Ectodermal cell (in vitro differentiated cells): ENCODE results near the gene ELAVL1.

Experiments
- H3K27ac ChIP-seq: 2 replicates; pipeline ENCODE4 v1.7.0; 2013; ENCODE audit warnings: mild to moderate bottlenecking, low read depth, low read length; ENCODE audit not compliant: insufficient read depth, poor library complexity, severe bottlenecking
- H3K27me3 ChIP-seq: 2 replicates; pipeline ENCODE4 v1.7.0; 2013; ENCODE audit warnings: mild to moderate bottlenecking, low read length; ENCODE audit not compliant: insufficient read depth, control insufficient read depth, poor library complexity, severe bottlenecking
- H3K36me3 ChIP-seq: one replicate; pipeline ENCODE4 v1.7.0; 2013; ENCODE audit warnings: low read length; ENCODE audit not compliant: control insufficient read depth, insufficient read depth
- H3K4me1 ChIP-seq: one replicate; pipeline ENCODE4 v1.7.0; 2013; ENCODE audit warnings: low read length; ENCODE audit not compliant: control insufficient read depth, insufficient read depth
- H3K4me3 ChIP-seq: 2 replicates; pipeline ENCODE4 v1.7.0; 2013; ENCODE audit warnings: low read depth, low read length, control low read depth; ENCODE audit not compliant: insufficient read depth
- H3K9me3 ChIP-seq: 2 replicates; pipeline ENCODE4 v1.7.0; 2013; ENCODE audit warnings: mild to moderate bottlenecking, low read length, moderate library complexity; ENCODE audit not compliant: control insufficient read depth
- WGBS, 2 experiments: methylation state at CpG; one replicate each; pipeline ENCODE4 v1.1.7; 2013; ENCODE audit warnings: missing lambda C conversion rate in 2 of 2; 5-methylcytosine and 5-hydroxymethylcytosine counted together

The ELAVL1 gene

DNA sequence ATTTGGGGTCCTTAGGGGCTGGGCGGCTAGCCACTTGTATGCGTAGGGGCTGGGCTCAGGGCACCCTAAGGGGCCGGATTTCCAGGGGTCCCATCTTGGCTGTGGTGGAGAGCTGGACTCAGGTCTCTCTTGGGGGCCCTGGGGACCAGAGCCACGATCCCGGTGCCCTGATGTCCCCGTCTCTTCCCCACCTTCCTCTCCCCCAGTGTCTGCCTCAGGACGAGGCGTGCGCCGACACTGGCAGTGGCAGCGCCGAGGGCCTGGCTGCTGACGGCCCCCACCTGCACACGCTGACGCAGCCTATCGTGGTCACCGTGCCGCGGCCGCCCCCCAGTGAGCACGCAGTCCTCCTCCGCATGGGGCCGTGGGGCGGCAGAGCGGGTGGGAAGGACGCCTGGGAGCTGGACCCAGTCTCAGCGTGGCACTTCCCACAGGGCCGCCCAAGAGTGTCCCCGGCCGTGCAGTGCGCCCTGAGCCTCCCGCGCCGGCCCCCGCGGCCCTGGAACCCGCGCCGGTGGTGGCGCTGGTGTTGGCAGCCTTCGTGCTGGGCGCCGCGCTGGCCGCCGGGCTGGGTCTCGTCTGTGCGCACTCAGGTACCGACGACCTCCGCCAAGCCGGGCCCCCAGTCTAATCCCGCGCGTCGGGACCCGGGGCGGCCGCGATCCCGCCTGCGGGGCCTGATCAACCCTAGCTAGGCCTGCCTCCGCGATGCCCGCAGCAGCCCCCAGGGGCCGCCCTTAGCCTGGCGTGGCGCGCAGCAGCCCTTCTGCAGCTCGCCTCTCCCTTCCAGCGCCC is 88.0 kb downstream of the ELAVL1 start:
- Histone ChIP-seq H3K36me3 (peaks cover 3% of the 10 kb centered on the region), H3K9me3 (no peaks in the 10 kb centered on the region), H3K4me1 (peaks cover 31% of the 10 kb centered on the region), H3K27me3 (peaks cover 60% of the 10 kb centered on the region), H3K27ac (no peak overlapping the region), H3K4me3 (peak overlapping the region; percentile 36)
- 2 to 3% methylated on average over 71 of the region's 71 CpGs for WGBS, 2 experiments

- Histone ChIP-seq H3K27ac (no peak overlapping the region), H3K9me3 (no peaks in the 10 kb centered on the region), H3K36me3 (no peaks in the 10 kb centered on the region), H3K4me1 (peaks cover 31% of the 10 kb centered on the region), H3K27me3 (peaks cover 60% of the 10 kb centered on the region), H3K4me3 (peak overlapping the region; percentile 36)
- 4 to 6% methylated on average over 12 of the region's 12 CpGs for WGBS, 2 experiments
Measured at GRCh38 chr19:7916955-7917266, 88.5 kb downstream of the ELAVL1 start.

GRCh38 chr19:7916103-7916954 is 89.1 kb downstream of the ELAVL1 start:
- H3K9me3 ChIP-seq: no peaks in the 10 kb centered on the region
- H3K27ac ChIP-seq: no peak overlapping the region
- H3K27me3 ChIP-seq: peaks cover 60% of the 10 kb centered on the region
- WGBS, 2 experiments: 1 to 2% methylated on average over 104 of the region's 104 CpGs
- peak overlapping the region; percentile 36 for H3K4me3 ChIP-seq
- H3K36me3 ChIP-seq: no peaks in the 10 kb centered on the region
- peaks cover 27% of the 10 kb centered on the region for H3K4me1 ChIP-seq

DNA sequence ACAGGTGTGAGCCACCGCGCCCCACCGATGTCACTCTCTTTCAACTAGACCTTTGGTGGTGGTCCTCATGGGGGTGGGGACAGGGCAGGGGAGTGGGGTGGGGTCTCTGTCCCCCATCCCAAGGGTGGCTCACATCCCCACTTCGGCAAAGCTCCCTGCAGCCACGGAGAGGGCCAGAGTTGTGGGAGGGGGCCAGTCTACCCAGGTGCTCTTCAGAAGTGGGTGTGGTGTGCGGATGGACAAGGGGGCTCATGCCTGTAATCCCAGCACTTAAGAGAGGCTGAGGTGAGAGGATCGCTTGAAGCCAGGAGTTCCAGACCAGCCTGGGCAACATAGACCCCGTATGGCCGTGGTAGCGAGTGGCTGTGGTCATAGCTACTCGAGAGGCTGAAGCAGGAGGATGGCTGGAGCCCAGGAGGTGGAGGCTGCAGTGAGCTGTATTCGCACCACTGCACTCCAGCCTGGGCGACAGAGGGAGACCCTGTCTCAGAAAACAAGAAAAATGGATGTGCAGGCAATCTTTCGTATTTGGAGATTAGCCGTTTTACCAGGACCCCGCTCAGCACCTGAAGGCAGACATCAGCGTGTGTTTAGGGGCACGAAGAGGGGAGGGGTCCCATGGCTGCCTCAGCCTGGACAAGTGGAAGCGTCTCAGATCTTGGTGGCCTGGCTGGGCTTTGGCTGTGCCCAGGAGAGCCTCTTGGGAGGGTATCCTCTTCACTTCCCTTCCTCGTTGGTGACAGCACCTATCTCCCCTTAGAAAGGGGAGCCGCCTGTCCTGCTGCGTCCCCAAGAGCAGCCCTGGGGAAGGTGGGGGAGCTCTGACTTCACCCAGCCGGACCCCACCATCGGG is 90.0 kb downstream of the ELAVL1 start:
- no peak overlapping the region for H3K4me3 ChIP-seq
- H3K4me1 ChIP-seq: peaks cover 22% of the 10 kb centered on the region
- peaks cover 60% of the 10 kb centered on the region for H3K27me3 ChIP-seq
- H3K9me3 ChIP-seq: no peaks in the 10 kb centered on the region
- WGBS, 2 experiments: 68% methylated on average over 24 of the region's 24 CpGs
- no peak overlapping the region for H3K27ac ChIP-seq
- H3K36me3 ChIP-seq: peaks cover 5% of the 10 kb centered on the region

DNA sequence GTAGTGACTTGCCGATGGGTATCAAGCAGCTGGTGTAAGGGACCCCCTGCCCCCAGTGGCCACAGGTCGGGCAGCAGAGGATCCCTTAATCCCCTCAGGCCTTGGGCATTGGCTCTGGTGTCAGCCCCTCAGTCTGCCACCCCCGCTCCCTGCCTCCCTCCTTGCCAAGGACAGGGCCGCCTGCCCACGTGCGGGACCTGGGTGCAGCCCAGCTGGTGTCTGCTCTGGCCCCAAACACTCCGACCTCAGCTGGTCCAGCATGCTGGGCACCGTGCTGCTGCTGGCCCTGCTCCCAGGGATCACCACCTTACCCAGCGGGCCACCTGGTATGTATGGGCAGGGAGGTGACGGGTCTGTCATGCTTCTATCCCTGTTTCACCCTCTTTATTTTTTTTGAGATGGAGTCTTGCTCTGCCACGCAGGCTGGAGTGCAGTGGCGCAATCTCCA is 90.8 kb downstream of the ELAVL1 start, which contains the start of gene TGFBR3L:
TSS of gene TGFBR3L (plus strand) at position 233 of the 448 bp plus-strand sequence.
- peaks cover 57% of the 10 kb centered on the region for H3K27me3 ChIP-seq
- H3K4me3 ChIP-seq: no peak within 1 kb of the TSS

DNA sequence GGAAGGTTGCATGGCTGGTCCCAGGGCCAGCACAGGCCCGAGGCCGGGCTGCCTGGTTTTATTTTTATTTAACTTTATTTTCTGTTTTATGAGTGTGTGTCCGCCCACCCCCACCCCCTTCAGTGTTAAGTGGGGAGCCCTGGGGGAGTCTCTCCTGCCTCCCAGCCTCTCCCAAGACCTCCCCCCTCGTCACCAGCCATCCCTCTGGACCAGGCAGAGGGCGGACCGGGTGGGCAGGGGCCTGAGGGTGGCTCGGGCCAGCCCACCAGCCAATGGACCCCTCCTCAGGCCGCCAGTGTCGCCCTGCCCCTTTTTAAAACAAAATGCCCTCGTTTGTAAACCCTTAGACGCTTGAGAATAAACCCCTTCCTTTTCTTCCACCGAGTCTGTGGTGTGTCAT is 91.3 kb downstream of the ELAVL1 start:
- Histone ChIP-seq H3K36me3 (peaks cover 10% of the 10 kb centered on the region), H3K9me3 (no peaks in the 10 kb centered on the region), H3K27me3 (peaks cover 52% of the 10 kb centered on the region), H3K27ac (no peak overlapping the region), H3K4me1 (peaks cover 16% of the 10 kb centered on the region), H3K4me3 (no peak overlapping the region)
- WGBS, 2 experiments: 80 to 84% methylated on average over 9 to 12 of the region's 12 CpGs

More for the DNA sequence above, 90.8 kb downstream of the ELAVL1 start, which contains the start of gene TGFBR3L:
- Histone ChIP-seq H3K27ac (no peak within 1 kb of the TSS), H3K36me3 (peaks cover 10% of the 10 kb centered on the region), H3K4me1 (peaks cover 19% of the 10 kb centered on the region), H3K9me3 (no peaks in the 10 kb centered on the region)
- WGBS, 2 experiments: 86% methylated on average over 12 of the region's 12 CpGs

DNA sequence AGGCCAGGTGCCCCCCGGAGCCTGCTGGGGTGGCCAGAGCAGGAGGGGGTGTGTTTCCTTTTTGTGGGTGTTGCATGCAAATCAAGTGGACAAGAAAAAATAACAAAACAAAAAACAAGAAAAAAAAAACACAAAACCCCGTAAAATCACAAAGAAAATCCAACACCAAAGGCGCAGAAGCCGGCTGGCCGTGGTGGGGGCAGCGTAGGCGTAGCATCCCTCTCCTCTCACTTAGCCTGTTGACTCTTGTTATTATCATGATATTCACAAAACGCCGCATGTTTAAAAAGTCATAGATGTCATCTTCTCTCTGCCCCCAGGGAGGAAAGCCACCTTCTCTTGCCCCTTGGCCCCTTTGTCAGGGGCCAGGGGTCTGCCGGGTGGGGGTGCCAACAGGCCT is 91.8 kb downstream of the ELAVL1 start:
- H3K27me3 ChIP-seq: peaks cover 48% of the 10 kb centered on the region
- 94 to 95% methylated on average over 10 of the region's 10 CpGs for WGBS, 2 experiments
- H3K27ac ChIP-seq: no peak overlapping the region

GRCh38 chr19:7912697-7913564 is 92.5 kb downstream of the ELAVL1 start:
- 95 to 96% methylated on average over 39 of the region's 39 CpGs for WGBS, 2 experiments
- Histone ChIP-seq H3K27ac (no peak overlapping the region), H3K4me1 (peaks cover 16% of the 10 kb centered on the region)

More for the DNA sequence above, 91.8 kb downstream of the ELAVL1 start:
- no peak overlapping the region for H3K4me3 ChIP-seq
- H3K4me1 ChIP-seq: peaks cover 16% of the 10 kb centered on the region
- peaks cover 10% of the 10 kb centered on the region for H3K36me3 ChIP-seq
- H3K9me3 ChIP-seq: no peaks in the 10 kb centered on the region

DNA sequence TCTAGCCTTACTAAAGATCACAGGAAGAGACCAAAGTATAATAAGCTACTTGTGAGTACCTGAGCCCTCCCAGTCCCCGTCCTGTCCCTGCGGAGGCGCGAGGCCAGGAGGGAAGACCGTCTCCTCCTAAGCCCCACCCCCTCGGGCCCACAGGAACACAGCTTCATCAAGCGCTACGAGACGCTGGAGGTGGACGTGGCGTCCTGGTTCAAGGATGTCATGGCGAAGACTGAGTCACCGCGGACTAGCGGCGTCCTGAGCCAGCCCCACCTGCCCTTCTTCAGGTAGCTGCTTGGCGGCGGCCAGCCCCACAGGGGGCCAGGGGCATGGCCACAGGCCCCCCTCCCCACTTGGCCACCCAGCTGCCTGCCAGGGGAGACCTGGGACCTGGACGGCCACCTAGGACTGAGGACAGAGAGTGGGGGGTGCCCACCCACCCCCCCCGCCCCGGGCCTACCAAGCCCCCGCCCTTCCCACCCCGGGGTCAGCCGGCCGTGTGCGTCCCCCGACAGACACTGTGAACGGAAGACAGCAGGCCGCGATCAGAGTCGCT is 93.2 kb downstream of the ELAVL1 start:
- H3K9me3 ChIP-seq: no peaks in the 10 kb centered on the region
- H3K36me3 ChIP-seq: peaks cover 10% of the 10 kb centered on the region
- H3K27ac ChIP-seq: no peak overlapping the region
- peaks cover 33% of the 10 kb centered on the region for H3K27me3 ChIP-seq
- WGBS, 2 experiments: 94 to 95% methylated on average over 31 of the region's 31 CpGs
- H3K4me3 ChIP-seq: no peak overlapping the region
- H3K4me1 ChIP-seq: peaks cover 14% of the 10 kb centered on the region

More at GRCh38 chr19:7912697-7913564, 92.5 kb downstream of the ELAVL1 start:
- no peak overlapping the region for H3K4me3 ChIP-seq
- no peaks in the 10 kb centered on the region for H3K9me3 ChIP-seq
- H3K36me3 ChIP-seq: peaks cover 10% of the 10 kb centered on the region
- H3K27me3 ChIP-seq: peaks cover 41% of the 10 kb centered on the region
